Osteocyte (in vitro differentiated cells): Measurements from ENCODE around the gene GPR34. TPM values are rescaled to one million over a fixed set of nuclear protein-coding genes. Genes with fewer than 3 reads are reported as not detected.

ENCODE experiments used
- DNase-seq: peaks from one replicate; pipeline ENCODE4 v3.0.0; 2021; ENCODE audit warnings: mixed read lengths; ENCODE audit not compliant: unreplicated experiment; ENCODE audit errors: extremely low spot score
- H3K27ac Mint-ChIP-seq: one replicate; pipeline ENCODE4 v1.8.0; 2021; ENCODE audit warnings: mild to moderate bottlenecking, mixed read lengths; ENCODE audit not compliant: unreplicated experiment
- H3K27me3 Mint-ChIP-seq: one replicate; pipeline ENCODE4 v1.8.0; 2021; ENCODE audit warnings: mixed read lengths; ENCODE audit not compliant: unreplicated experiment
- H3K36me3 Mint-ChIP-seq: one replicate; pipeline ENCODE4 v1.8.0; 2021; ENCODE audit warnings: mixed read lengths; ENCODE audit not compliant: unreplicated experiment
- H3K4me1 Mint-ChIP-seq: one replicate; pipeline ENCODE4 v1.8.0; 2021; ENCODE audit warnings: mixed read lengths; ENCODE audit not compliant: unreplicated experiment
- H3K4me3 Mint-ChIP-seq: one replicate; pipeline ENCODE4 v1.8.0; 2021; ENCODE audit warnings: mild to moderate bottlenecking, moderate library complexity, mixed read lengths; ENCODE audit not compliant: unreplicated experiment
- H3K9me3 Mint-ChIP-seq: one replicate; pipeline ENCODE4 v1.8.0; 2021; ENCODE audit warnings: mixed read lengths; ENCODE audit not compliant: unreplicated experiment
- total RNA-seq: library from RNA; stranded (reverse); gene quantifications from 2 replicates; pipeline ENCODE4 v1.2.1, GENCODE V29; 2021
- TF ChIP-seq, protein P1 (sequence below): fragments of 200-600 bp; sonication (generic); IDR thresholded peaks from 2 replicates; pipeline ENCODE4 v1.5.0; 2021; ENCODE audit warnings: antibody characterized with exemption, mild to moderate bottlenecking, moderate library complexity

The GPR34 gene
- total RNA-seq, 1 donor from 2014 or later, result not detected

DNA sequence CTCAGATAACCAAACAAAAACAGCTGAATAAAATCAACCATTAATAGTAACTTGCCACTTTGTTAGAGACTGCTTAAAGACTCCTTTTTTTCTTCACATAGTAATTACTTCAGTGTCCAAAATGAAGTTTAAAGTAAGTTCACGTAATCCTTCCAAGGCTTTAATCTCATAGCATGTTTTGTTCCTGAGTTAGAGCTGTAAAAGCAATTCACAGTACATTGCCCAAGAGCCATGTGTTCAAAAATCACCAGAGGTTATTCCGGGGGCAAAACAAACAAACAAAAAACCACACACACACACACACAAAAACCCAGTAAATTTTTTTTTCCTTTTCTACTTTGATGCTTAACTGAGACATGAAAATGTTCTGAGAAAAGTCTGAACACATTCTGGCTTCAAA, 41.3 kb downstream of the GPR34 start:
- H3K27ac Mint-ChIP-seq, result no peak overlapping the region
- DNase-seq, result no peak

GRCh38 chrX:41732260-41732659, 43.5 kb downstream of the GPR34 start:
- H3K4me1 Mint-ChIP-seq, result peaks cover 2% of the 10 kb centered on the region
- H3K4me3 Mint-ChIP-seq, result no peak overlapping the region
- no peak overlapping the region for H3K27ac Mint-ChIP-seq
- DNase-seq, result no peak
- H3K27me3 Mint-ChIP-seq, result no peaks in the 10 kb centered on the region
- no peaks in the 10 kb centered on the region for H3K9me3 Mint-ChIP-seq
- TF ChIP-seq, protein P1, sequence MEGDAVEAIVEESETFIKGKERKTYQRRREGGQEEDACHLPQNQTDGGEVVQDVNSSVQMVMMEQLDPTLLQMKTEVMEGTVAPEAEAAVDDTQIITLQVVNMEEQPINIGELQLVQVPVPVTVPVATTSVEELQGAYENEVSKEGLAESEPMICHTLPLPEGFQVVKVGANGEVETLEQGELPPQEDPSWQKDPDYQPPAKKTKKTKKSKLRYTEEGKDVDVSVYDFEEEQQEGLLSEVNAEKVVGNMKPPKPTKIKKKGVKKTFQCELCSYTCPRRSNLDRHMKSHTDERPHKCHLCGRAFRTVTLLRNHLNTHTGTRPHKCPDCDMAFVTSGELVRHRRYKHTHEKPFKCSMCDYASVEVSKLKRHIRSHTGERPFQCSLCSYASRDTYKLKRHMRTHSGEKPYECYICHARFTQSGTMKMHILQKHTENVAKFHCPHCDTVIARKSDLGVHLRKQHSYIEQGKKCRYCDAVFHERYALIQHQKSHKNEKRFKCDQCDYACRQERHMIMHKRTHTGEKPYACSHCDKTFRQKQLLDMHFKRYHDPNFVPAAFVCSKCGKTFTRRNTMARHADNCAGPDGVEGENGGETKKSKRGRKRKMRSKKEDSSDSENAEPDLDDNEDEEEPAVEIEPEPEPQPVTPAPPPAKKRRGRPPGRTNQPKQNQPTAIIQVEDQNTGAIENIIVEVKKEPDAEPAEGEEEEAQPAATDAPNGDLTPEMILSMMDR, result no peak
- H3K36me3 Mint-ChIP-seq, result no peaks in the 10 kb centered on the region

More for the DNA sequence above, 41.3 kb downstream of the GPR34 start:
- Mint-ChIP-seq H3K27me3 (no peaks in the 10 kb centered on the region), H3K9me3 (no peaks in the 10 kb centered on the region), H3K4me3 (no peak overlapping the region), H3K4me1 (peaks cover 2% of the 10 kb centered on the region), H3K36me3 (no peaks in the 10 kb centered on the region)
- TF ChIP-seq, protein P1, result no peak

- no peaks in the 10 kb centered on the region for H3K27me3 Mint-ChIP-seq
- peaks cover 2% of the 10 kb centered on the region for H3K4me1 Mint-ChIP-seq
- H3K27ac Mint-ChIP-seq, result no peak overlapping the region
- DNase-seq, result no peak
- H3K9me3 Mint-ChIP-seq, result no peaks in the 10 kb centered on the region
- H3K36me3 Mint-ChIP-seq, result no peaks in the 10 kb centered on the region
- TF ChIP-seq, protein P1, result no peak
- H3K4me3 Mint-ChIP-seq, result no peak overlapping the region
These were observed 45.2 kb downstream of the GPR34 start for GRCh38 chrX:41733939-41734338.

GRCh38 chrX:41734530-41734929, 45.8 kb downstream of the GPR34 start:
- Mint-ChIP-seq H3K27ac (no peak overlapping the region), H3K36me3 (no peaks in the 10 kb centered on the region), H3K27me3 (no peaks in the 10 kb centered on the region), H3K4me1 (peaks cover 2% of the 10 kb centered on the region), H3K9me3 (no peaks in the 10 kb centered on the region), H3K4me3 (no peak overlapping the region)
- DNase-seq, result no peak
- TF ChIP-seq, protein P1, result peak; percentile 57

DNA sequence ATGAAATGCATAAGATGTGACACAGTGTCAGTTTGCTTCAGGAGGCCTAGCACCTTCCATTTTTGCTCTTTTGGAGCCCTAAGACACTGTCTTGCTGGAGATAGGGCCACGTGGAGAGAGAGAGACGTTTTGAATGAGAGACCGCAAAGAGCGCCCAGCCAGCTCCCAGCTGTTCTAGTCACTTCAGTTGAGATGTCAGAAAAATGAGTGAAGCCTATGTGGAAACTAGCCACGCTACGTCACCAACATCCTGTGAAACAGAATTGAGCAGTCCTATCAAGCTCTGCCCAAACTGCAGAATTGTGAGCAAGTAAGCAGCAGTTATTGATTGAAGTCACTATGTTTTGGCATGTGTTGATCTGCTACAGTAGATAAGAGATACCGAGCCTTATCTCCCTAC, 48.3 kb downstream of the GPR34 start:
- Mint-ChIP-seq H3K27me3 (no peaks in the 10 kb centered on the region), H3K9me3 (no peaks in the 10 kb centered on the region), H3K27ac (no peak overlapping the region), H3K4me3 (no peak overlapping the region), H3K36me3 (no peaks in the 10 kb centered on the region), H3K4me1 (peaks cover 2% of the 10 kb centered on the region)
- TF ChIP-seq, protein P1, result no peak
- no peak for DNase-seq
